HepG2 (cell line): Measurements from ENCODE around the gene GRK3. TPM values are rescaled to one million over a fixed set of nuclear protein-coding genes. Genes with fewer than 3 reads are reported as not detected.

Experiments
- CBFB ChIP-seq: sonication (generic); formaldehyde crosslinking; IDR thresholded peaks from 2 replicates; pipeline ENCODE4 v1.4.0; 2020; ENCODE audit warnings: missing genetic modification reagents
- CEBPG ChIP-seq: IDR thresholded peaks from 2 replicates; pipeline ENCODE4 v1.6.1; 2016
- DNMT3B ChIP-seq: conservative IDR thresholded peaks from 2 replicates; pipeline ENCODE4 v1.6.1; 2016; ENCODE audit warnings: missing biosample characterization, control low read depth
- FOXC1 ChIP-seq: sonication (generic); formaldehyde crosslinking; IDR thresholded peaks from 2 replicates; pipeline ENCODE4 v1.8.0; 2022; ENCODE audit warnings: mild to moderate bottlenecking, missing genetic modification reagents, borderline replicate concordance
- KLF9 ChIP-seq: IDR thresholded peaks from 2 replicates; pipeline ENCODE4 v1.6.1; 2016; ENCODE audit warnings: low read depth
- NAIF1 ChIP-seq: sonication (generic); formaldehyde crosslinking; IDR thresholded peaks from 2 replicates; pipeline ENCODE4 v1.5.0; 2020; ENCODE audit warnings: mild to moderate bottlenecking, missing genetic modification reagents, borderline replicate concordance
- RARG ChIP-seq: sonication (generic); formaldehyde crosslinking; IDR thresholded peaks from 2 replicates; pipeline ENCODE4 v1.4.0; 2020; ENCODE audit warnings: low read depth, mild to moderate bottlenecking, missing genetic modification reagents
- ZNF431 ChIP-seq: sonication (generic); formaldehyde crosslinking; IDR thresholded peaks from 2 replicates; pipeline ENCODE4 v1.9.0; 2022; ENCODE audit warnings: missing genetic modification reagents, low read depth, mild to moderate bottlenecking, borderline replicate concordance
- ZNF530 ChIP-seq: sonication (generic); formaldehyde crosslinking; IDR thresholded peaks from 2 replicates; pipeline ENCODE4 v1.5.0; 2020; ENCODE audit warnings: low read depth, mild to moderate bottlenecking, missing genetic modification reagents
- ZNF629 ChIP-seq: sonication (generic); formaldehyde crosslinking; conservative IDR thresholded peaks from 2 replicates; pipeline ENCODE4 v1.5.0; 2020; ENCODE audit warnings: missing genetic modification reagents
- polyA plus RNA-seq, 8 experiments: library from polyadenylated mRNA; depleted of rRNA in 3 of 8; stranded (reverse) in 7 of 8; unstranded in 1 of 8; fragments of >200 nt; fragmentation: Illumina TruSeq in 4 of 8; extraction: Trizol in 4 of 8; gene quantifications; 2 replicates each; pipeline versions ENCODE4 v1.2.1 to v1.2.3, GENCODE V29; 2011 to 2016; ENCODE audit warnings: low read depth in 4 of 8, missing spikeins in 1 of 8, mixed read lengths in 1 of 8; ENCODE audit not compliant: insufficient read depth in 1 of 8
- total RNA-seq, 5 experiments: library from RNA; depleted of rRNA; stranded (reverse); fragments of >200 nt; fragmentation: Illumina TruSeq; extraction: Trizol; gene quantifications; 2 replicates each; pipeline ENCODE4 v1.2.3, GENCODE V29; 2016; ENCODE audit warnings: low read depth in 1 of 5
- TF ChIP-seq, protein P1 (sequence below): sonication (generic); formaldehyde crosslinking; IDR thresholded peaks from 2 replicates; pipeline ENCODE4 v1.4.0; 2020; ENCODE audit warnings: mild to moderate bottlenecking, missing genetic modification reagents
- TF ChIP-seq, protein P2 (sequence below): sonication (generic); formaldehyde crosslinking; IDR thresholded peaks from one replicate; pipeline ENCODE4 v1.5.1; 2020; ENCODE audit warnings: mild to moderate bottlenecking, missing genetic modification reagents; ENCODE audit errors: not compliant biosample characterization
- TF ChIP-seq, protein P3 (sequence below): sonication (generic); formaldehyde crosslinking; IDR thresholded peaks from 2 replicates; pipeline ENCODE4 v1.5.0; 2020; ENCODE audit warnings: missing genetic modification reagents
- TF ChIP-seq, protein P4 (sequence below): sonication (generic); formaldehyde crosslinking; IDR thresholded peaks from 2 replicates; pipeline ENCODE4 v1.4.0; 2020; ENCODE audit warnings: missing genetic modification reagents, borderline replicate concordance
- TF ChIP-seq, protein P5 (sequence below): sonication (generic); formaldehyde crosslinking; IDR thresholded peaks from 2 replicates; pipeline ENCODE4 v1.5.0; 2020; ENCODE audit warnings: missing genetic modification reagents

GRK3 gene
- total and polyA plus RNA-seq, 2 of the 13 experiments (the other 11 are each of a cell fraction or from before 2014, with no cell fraction given): 8.5 to 16.7 TPM

DNA sequence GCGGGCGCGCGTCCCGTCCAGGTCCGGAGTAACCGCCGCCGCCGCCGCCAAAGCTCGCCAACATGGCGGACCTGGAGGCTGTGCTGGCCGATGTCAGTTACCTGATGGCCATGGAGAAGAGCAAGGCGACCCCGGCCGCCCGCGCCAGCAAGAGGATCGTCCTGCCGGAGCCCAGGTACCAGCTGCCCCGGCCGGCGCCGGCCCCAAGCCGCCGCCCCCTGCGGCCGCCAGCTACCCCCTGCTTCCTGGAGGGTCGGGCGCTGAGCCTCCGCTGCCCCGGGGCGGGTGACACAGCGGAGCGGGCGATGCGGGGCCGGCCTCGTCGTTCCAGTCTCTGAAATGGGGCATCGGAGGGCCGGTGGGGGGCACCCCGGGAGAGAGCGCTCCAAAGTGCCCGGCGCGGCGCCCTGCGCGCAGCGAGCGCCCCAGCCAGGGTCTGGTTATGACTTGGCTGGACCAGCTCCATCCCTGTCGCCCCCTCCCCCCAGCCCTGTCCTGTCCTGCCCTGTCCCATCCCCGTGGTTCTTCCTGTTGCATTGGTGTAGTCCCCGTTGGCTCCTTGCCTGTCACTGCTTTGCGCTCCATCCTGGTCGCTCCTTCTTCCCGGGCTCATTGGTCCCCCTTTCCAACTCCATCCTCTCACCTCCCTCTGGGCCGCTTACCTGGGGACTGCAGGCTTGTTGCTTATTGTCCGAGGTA is 653 bp downstream of the GRK3 start (continued):
- TF ChIP-seq, protein P1, sequence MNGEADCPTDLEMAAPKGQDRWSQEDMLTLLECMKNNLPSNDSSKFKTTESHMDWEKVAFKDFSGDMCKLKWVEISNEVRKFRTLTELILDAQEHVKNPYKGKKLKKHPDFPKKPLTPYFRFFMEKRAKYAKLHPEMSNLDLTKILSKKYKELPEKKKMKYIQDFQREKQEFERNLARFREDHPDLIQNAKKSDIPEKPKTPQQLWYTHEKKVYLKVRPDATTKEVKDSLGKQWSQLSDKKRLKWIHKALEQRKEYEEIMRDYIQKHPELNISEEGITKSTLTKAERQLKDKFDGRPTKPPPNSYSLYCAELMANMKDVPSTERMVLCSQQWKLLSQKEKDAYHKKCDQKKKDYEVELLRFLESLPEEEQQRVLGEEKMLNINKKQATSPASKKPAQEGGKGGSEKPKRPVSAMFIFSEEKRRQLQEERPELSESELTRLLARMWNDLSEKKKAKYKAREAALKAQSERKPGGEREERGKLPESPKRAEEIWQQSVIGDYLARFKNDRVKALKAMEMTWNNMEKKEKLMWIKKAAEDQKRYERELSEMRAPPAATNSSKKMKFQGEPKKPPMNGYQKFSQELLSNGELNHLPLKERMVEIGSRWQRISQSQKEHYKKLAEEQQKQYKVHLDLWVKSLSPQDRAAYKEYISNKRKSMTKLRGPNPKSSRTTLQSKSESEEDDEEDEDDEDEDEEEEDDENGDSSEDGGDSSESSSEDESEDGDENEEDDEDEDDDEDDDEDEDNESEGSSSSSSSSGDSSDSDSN (CRISPR knock-in tag): 0 out of 2 replicates have a peak, but pooled peaks have one; percentile 9
- TF ChIP-seq DNMT3B (CRISPR knock-in tag) (no peak), ZNF530 (CRISPR knock-in tag) (no peak), ZNF431 (CRISPR knock-in tag) (no peak), FOXC1 (CRISPR knock-in tag) (no peak), ZNF629 (CRISPR knock-in tag) (peak; percentile 94), KLF9 (no peak), NAIF1 (CRISPR knock-in tag) (no peak), CEBPG (CRISPR knock-in tag) (no peak), CBFB (no peak), RARG (CRISPR knock-in tag) (no peak)
- TF ChIP-seq, protein P2, sequence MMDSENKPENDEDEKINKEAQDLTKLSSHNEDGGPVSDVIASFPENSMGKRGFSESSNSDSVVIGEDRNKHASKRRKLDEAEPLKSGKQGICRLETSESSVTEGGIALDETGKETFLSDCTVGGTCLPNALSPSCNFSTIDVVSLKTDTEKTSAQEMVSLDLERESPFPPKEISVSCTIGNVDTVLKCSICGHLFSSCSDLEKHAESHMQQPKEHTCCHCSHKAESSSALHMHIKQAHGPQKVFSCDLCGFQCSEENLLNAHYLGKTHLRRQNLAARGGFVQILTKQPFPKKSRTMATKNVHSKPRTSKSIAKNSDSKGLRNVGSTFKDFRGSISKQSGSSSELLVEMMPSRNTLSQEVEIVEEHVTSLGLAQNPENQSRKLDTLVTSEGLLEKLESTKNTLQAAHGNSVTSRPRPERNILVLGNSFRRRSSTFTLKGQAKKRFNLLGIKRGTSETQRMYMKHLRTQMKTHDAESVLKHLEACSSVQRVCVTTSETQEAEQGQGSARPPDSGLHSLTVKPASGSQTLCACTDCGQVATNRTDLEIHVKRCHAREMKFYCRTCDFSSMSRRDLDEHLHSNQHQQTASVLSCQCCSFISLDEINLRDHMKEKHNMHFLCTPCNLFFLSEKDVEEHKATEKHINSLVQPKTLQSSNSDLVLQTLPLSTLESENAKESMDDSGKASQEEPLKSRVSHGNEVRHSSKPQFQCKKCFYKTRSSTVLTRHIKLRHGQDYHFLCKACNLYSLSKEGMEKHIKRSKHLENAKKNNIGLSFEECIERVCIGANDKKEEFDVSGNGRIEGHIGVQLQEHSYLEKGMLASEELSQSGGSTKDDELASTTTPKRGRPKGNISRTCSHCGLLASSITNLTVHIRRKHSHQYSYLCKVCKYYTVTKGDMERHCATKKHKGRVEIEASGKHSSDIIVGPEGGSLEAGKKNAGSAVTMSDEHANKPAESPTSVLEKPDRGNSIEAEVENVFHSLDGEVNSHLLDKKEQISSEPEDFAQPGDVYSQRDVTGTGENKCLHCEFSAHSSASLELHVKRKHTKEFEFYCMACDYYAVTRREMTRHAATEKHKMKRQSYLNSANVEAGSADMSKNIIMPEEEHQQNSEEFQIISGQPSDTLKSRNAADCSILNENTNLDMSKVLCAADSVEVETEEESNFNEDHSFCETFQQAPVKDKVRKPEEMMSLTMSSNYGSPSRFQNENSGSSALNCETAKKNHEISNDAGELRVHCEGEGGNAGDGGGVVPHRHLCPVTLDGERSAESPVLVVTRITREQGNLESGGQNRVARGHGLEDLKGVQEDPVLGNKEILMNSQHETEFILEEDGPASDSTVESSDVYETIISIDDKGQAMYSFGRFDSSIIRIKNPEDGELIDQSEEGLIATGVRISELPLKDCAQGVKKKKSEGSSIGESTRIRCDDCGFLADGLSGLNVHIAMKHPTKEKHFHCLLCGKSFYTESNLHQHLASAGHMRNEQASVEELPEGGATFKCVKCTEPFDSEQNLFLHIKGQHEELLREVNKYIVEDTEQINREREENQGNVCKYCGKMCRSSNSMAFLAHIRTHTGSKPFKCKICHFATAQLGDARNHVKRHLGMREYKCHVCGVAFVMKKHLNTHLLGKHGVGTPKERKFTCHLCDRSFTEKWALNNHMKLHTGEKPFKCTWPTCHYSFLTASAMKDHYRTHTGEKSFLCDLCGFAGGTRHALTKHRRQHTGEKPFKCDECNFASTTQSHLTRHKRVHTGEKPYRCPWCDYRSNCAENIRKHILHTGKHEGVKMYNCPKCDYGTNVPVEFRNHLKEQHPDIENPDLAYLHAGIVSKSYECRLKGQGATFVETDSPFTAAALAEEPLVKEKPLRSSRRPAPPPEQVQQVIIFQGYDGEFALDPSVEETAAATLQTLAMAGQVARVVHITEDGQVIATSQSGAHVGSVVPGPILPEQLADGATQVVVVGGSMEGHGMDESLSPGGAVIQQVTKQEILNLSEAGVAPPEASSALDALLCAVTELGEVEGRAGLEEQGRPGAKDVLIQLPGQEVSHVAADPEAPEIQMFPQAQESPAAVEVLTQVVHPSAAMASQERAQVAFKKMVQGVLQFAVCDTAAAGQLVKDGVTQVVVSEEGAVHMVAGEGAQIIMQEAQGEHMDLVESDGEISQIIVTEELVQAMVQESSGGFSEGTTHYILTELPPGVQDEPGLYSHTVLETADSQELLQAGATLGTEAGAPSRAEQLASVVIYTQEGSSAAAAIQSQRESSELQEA (CRISPR knock-in tag): no peak
- TF ChIP-seq, protein P3, sequence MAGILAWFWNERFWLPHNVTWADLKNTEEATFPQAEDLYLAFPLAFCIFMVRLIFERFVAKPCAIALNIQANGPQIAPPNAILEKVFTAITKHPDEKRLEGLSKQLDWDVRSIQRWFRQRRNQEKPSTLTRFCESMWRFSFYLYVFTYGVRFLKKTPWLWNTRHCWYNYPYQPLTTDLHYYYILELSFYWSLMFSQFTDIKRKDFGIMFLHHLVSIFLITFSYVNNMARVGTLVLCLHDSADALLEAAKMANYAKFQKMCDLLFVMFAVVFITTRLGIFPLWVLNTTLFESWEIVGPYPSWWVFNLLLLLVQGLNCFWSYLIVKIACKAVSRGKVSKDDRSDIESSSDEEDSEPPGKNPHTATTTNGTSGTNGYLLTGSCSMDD (CRISPR knock-in tag): no peak
- TF ChIP-seq, protein P4, sequence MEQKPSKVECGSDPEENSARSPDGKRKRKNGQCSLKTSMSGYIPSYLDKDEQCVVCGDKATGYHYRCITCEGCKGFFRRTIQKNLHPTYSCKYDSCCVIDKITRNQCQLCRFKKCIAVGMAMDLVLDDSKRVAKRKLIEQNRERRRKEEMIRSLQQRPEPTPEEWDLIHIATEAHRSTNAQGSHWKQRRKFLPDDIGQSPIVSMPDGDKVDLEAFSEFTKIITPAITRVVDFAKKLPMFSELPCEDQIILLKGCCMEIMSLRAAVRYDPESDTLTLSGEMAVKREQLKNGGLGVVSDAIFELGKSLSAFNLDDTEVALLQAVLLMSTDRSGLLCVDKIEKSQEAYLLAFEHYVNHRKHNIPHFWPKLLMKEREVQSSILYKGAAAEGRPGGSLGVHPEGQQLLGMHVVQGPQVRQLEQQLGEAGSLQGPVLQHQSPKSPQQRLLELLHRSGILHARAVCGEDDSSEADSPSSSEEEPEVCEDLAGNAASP (CRISPR knock-in tag): no peak
- TF ChIP-seq, protein P5, sequence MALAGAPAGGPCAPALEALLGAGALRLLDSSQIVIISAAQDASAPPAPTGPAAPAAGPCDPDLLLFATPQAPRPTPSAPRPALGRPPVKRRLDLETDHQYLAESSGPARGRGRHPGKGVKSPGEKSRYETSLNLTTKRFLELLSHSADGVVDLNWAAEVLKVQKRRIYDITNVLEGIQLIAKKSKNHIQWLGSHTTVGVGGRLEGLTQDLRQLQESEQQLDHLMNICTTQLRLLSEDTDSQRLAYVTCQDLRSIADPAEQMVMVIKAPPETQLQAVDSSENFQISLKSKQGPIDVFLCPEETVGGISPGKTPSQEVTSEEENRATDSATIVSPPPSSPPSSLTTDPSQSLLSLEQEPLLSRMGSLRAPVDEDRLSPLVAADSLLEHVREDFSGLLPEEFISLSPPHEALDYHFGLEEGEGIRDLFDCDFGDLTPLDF (CRISPR knock-in tag): no peak
